CD4-positive, alpha-beta T cell treated with Interleukin-10 for 1 hour (primary cell): ENCODE measurements around the gene SLC25A25.
"Not testable (repeated sequence)": the region's sequence is repeated elsewhere in the genome, so short reads cannot be mapped to it uniquely, and the experiment has no call there.

ENCODE experiments used
- DNase-seq: peaks from one replicate; pipeline ENCODE4 v3.0.0-alpha.2; 2020

The SLC25A25 gene

GRCh38 chr9:128067645-128068385, at the start of gene SLC25A25:
SLC25A25 (plus strand) TSS chr9:128068232; CDS start chr9:128068320, 88 bp downstream.
- DNase-seq: peak; percentile 100

DNA sequence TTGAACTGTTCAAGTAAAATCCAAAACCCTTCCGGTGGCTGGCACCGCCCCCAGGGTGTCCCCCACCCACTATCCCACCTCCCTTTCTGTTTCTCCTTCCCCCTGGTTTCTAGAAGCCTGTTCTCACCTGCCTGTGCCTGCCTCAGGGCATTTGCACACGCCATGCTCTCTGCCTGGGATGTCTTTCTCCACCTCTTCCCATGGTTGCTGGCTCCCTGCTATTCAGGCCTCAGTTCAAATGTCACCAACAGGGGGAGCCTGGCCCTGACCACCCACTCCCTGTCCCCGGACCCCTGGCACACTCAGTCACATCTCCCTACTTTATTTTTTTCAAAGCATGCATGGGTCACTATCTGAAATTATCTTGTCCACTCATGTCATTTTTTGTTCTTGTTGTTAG, 47.3 kb upstream of the SLC25A25 start:
- no peak for DNase-seq

DNA sequence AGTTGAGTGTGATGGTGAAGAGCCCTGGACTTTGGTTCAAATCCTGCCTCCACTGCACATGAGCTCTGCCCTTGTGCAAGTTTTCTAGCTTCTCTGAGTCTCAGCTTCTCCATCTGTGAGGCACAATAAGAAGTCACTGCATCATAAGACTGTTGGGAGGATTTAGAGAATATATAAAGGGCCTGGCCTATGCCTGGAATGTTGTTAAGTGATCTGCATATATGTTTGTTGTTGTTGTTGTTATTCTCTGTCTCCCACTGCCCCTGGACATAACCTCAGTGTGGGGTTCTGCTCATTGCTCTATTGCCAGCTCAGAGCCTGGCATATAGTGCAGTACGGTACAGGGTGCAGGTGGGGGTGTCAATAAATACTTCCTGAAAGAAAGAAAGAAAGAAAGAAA, 46.9 kb upstream of the SLC25A25 start:
- DNase-seq: no peak

GRCh38 chr9:128022886-128023285, 45.1 kb upstream of the SLC25A25 start:
- DNase-seq: no peak

GRCh38 chr9:128023671-128024070, 44.4 kb upstream of the SLC25A25 start:
- DNase-seq: not testable (repeated sequence)

GRCh38 chr9:128024761-128025308, 43.2 kb upstream of the SLC25A25 start:
- no peak for DNase-seq

- DNase-seq: peak; percentile 39
Observed at GRCh38 chr9:128025736-128026135, 42.3 kb upstream of the SLC25A25 start.

DNA sequence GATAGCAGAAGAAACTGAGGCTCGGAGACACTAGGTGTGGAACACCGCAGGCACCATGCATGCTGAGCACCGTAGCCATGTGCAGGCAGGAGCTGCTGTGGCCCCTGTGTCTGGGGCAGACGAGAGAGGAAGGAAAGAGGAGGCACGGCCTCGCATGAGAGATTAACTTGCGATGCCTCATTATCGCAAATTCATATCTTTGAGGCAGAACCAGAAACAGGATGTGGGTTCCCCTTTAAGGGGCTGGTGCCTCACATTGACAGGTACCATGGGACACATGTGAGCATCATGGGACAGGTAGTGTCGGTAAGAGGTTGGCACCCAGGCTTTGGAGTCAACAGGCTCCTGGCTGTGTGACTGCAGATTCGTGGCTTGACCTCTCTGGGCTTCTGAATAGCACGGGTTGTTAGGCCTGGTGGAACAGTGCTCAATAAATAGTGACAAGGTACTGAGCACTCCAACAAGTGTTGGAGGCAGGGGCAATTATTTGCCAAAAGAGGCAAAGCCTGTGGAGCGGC, 41.7 kb upstream of the SLC25A25 start:
- DNase-seq: peak; percentile 91

- peak; percentile 67 for DNase-seq
Observed at GRCh38 chr9:128026773-128027541, 41.1 kb upstream of the SLC25A25 start.

DNA sequence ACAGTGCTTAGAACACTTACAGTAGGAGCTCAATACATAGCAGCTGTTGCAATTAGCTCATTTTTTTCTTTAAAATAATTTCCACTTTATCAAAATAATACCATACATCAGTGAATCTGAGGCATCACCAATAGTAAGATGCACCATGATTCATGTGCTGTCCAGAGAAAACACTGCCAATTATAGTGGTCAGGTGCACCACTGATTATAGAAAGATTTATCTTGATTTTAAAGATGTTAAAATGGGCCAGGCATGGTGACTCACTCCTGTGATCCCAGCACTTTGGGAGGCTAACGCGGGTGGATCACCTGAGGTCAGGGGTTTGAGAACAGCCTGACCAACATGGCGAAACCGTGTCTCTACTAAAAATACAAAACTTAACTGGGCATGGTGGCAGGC, 40.3 kb upstream of the SLC25A25 start:
- DNase-seq: no peak

DNA sequence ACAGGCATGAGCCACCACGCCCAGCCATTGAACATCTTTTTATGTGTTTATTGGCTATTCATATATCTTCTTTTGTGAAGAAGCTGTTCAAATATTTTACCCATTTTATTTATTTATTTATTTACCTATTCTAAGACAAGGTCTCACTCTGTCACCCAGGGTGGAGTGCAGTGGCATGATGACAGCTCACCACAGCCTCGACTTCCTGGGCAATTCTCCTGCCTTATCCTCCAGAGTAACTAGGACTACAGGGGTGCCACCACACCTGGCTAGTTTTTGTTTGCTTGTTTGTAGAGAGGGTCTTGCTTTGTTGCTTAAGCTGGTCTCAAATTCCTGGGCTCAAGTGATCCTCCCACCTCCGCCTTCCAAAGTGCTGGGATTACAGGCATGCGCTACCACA, 34.4 kb upstream of the SLC25A25 start:
- DNase-seq: no peak

- peak; percentile 85 for DNase-seq
Observed at GRCh38 chr9:128034821-128035652, 33.0 kb upstream of the SLC25A25 start.

DNA sequence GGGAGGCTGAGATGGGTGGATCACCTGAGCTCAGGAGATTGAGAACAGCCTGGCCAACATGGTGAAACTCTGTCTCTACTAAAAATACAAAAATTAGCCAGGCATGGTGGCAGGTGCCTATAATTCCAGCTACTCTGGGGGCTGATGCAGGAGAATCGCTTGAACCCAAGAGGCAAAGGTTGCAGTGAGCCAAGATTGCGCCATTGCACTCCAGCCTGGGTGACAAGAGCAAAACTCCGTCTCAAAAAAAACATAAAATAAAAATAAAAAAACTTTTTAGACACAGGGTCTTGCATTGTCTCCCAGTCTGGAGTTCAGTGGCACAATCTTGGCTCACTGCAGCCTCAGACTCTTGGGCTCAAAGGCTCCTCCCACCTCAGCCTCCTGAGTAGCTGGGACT, 31.5 kb upstream of the SLC25A25 start:
- DNase-seq: not testable (repeated sequence)

DNA sequence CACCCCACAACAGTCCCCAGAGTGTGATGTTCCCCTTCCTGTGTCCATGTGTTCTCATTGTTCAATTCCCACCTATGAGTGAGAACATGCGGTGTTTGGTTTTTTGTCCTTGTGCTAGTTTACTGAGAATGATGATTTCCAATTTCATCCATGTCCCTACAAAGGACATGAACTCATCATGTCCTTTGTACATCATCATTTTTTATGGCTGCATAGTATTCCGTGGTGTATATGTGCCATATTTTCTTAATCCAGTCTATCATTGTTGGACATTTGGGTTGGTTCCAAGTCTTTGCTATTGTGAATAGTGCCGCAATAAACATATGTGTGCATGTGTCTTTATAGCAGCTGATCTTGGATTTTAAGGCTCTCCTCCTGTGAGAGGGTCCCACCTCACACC, 27.2 kb upstream of the SLC25A25 start:
- not testable (repeated sequence) for DNase-seq

- no peak for DNase-seq
Observed at GRCh38 chr9:128042043-128042442, 26.0 kb upstream of the SLC25A25 start.

DNA sequence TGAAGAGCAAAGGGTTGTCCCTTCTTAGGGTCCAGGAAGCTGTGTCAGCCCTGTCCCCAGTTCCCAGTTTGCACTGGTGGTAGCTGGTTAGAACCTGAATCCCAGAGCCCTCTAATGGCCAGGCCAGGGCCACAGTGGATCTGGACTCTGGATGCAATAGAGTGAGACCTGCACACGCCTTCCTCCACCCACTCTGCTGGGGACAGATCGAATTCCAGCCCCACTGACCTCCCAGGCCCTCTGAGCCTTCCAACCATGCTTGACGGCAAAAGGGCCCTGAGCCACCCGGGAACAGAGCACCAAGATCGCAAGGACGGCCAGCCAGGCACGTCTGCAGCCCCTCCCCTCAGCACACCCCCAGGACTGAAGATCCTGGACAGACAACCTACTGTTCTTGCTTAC, 24.6 kb upstream of the SLC25A25 start:
- DNase-seq: no peak

GRCh38 chr9:128045409-128045808, 22.6 kb upstream of the SLC25A25 start:
- DNase-seq: not testable (repeated sequence)

GRCh38 chr9:128045831-128046230, 22.2 kb upstream of the SLC25A25 start:
- DNase-seq: no peak

DNA sequence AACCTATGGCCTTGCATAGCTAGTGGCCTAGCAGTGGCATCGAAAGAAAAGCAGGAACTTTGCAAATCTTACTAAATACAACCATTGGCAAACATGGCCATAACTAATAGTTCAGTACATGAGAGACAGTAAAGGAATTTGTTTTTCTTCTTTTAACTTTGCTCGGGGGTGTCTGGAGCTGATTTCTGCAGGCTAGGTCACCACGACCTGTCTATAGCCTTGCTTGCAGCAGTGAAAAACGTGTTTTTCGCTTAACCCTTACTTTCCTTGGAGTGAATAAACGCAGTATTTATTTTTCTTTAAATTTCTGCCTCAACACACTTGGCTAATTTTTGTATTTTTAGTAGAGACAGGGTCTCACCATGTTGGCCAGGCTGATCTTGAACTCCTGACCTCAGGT, 20.8 kb upstream of the SLC25A25 start:
- DNase-seq: no peak

DNA sequence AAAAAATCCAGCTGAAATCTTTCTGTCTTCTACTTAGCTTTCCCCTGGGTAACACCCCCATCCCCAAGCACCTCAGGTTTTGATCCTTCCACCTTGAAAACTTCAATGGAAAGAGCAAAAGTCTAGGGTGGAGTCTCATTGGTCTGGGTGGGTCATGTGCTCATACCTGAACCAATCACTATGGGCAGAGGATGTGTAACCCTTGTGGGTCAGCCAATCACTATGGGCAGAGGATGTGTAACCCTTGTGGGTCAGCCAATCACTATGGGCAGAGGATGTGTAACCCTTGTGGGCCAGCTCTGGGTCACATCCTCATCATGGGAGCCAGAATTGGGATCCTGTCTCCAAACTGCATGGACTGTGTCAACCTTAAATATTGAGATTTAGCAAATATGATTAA, 19.4 kb upstream of the SLC25A25 start:
- no peak for DNase-seq

- no peak for DNase-seq
Observed at GRCh38 chr9:128049843-128050242, 18.2 kb upstream of the SLC25A25 start.

DNA sequence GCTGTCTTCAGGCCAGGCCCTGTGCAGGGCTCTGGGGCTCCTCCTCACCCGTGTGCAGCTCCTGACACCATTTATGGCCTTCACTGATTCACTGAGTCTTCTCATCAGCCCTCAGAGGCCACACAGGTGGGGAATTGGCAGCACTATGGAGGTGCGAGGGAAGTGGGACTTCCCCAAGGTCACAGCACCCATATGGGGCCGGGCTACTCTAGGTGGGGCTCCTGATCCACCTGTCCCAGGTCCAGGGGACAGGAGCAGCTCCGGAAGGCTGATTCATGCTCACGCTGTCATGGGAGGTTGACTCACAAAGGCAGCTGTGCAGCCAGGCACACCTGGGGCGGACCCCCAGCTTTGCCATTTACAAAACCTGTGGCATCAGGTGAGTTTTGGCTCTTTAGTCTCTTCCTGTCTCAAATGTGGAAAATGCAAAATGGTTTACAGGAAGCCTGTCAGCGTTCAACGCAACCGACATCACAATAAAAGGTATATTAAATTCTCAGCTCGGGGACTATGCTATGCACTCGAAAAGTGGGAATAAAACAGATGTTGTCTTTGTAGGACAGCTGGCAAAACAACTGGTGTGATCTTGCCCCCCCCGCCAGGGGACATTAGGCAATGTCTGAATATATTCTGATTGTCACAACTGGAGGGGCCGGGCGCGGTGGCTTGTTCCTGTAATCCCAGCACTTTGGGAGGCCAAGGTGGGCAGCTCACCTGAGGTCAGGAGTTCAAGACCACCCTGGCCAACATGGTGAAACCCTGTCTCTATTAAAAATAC, 15.9 kb upstream of the SLC25A25 start:
- DNase-seq: no peak
